ENCODE measurements around the gene USF1.
A peak's percentile ranks its signal among the peaks of the same experiment; 100 is the strongest.

- no peak for TF ChIP-seq CTCF (IDR thresholded peaks at IDR 0.05)
- TF ChIP-seq POLR2A (IDR thresholded peaks at IDR 0.05), result no peak
- no peak for TF ChIP-seq EP300 (IDR thresholded peaks at IDR 0.05)
- TF ChIP-seq POLR2AphosphoS5 (IDR thresholded peaks at IDR 0.05), result peak in 2 of 3 donors; percentile 84 to 92
These were observed 43.6 kb upstream of the USF1 start, which contains the start of gene NECTIN4 for GRCh38 chr1:161089251-161089924.

Data from stomach (tissue), 4 donors.